NCI-H226 (cell line): Measurements from ENCODE around the gene UBALD2.
A peak's percentile ranks its signal among the peaks of the same experiment; 100 is the strongest.
"Not testable (repeated sequence)": the region's sequence is repeated elsewhere in the genome, so short reads cannot be mapped to it uniquely, and the experiment has no call there.

Source experiments
- DNase-seq: peaks from one replicate; pipeline ENCODE4 v3.0.0-alpha.2; 2015

The UBALD2 gene

GRCh38 chr17:76246080-76247066, 18.8 kb upstream of the UBALD2 start:
- no peak for DNase-seq

GRCh38 chr17:76247304-76247703, 17.8 kb upstream of the UBALD2 start:
- no peak for DNase-seq

- peak; percentile 12 for DNase-seq
Observed at GRCh38 chr17:76248013-76248782, 16.9 kb upstream of the UBALD2 start.

- DNase-seq: no peak
Observed at GRCh38 chr17:76250141-76250540, 15.0 kb upstream of the UBALD2 start.

- no peak for DNase-seq
Observed at GRCh38 chr17:76251478-76252039, 13.6 kb upstream of the UBALD2 start.

GRCh38 chr17:76252040-76252954, 12.9 kb upstream of the UBALD2 start:
- peak; percentile 92 for DNase-seq

GRCh38 chr17:76252967-76253766, 12.0 kb upstream of the UBALD2 start:
- not testable (repeated sequence) for DNase-seq

- DNase-seq: no peak
Observed at GRCh38 chr17:76253841-76254240, 11.3 kb upstream of the UBALD2 start.

- no peak for DNase-seq
Observed at GRCh38 chr17:76254275-76254674, 10.9 kb upstream of the UBALD2 start.

GRCh38 chr17:76255801-76256429, 9.2 kb upstream of the UBALD2 start:
- no peak for DNase-seq

GRCh38 chr17:76256430-76257050, 8.6 kb upstream of the UBALD2 start:
- DNase-seq: not testable (repeated sequence)

GRCh38 chr17:76260220-76260619, 4.9 kb upstream of the UBALD2 start:
- DNase-seq: no peak

- no peak for DNase-seq
Observed at GRCh38 chr17:76260669-76261068, 4.5 kb upstream of the UBALD2 start.

- DNase-seq: no peak
Observed at GRCh38 chr17:76261421-76262215, 3.5 kb upstream of the UBALD2 start.

- no peak for DNase-seq
Observed at GRCh38 chr17:76262732-76263344, 2.3 kb upstream of the UBALD2 start.

GRCh38 chr17:76263896-76264295, 1.3 kb upstream of the UBALD2 start:
- no peak for DNase-seq

GRCh38 chr17:76264425-76264754, 758 bp upstream of the UBALD2 start:
- DNase-seq: no peak

- DNase-seq: peak; percentile 29
Observed at GRCh38 chr17:76265624-76266243, 586 bp downstream of the UBALD2 start.
